Measurements from ENCODE around the gene PRICKLE1. TPM values are rescaled to one million over a fixed set of nuclear protein-coding genes. Genes with fewer than 3 reads are reported as not detected.
A peak's percentile ranks its signal among the peaks of the same experiment; 100 is the strongest.

Gene PRICKLE1
- total RNA-seq, 2 donors from 2014 or later = 9.4 to 15.3 TPM

GRCh38 chr12:42510823-42511222 lies 78.7 kb downstream of the PRICKLE1 start:
- DNase-seq (no peak), ATAC-seq (no peak)
- intact Hi-C loops (cut with DNase I) = no loop called here

- DNase-seq = no peak
- peak in 1 of 2 donors; percentile 27 for ATAC-seq
- intact Hi-C loops (cut with DNase I) = no loop called here
Measured at GRCh38 chr12:42508913-42509460, 80.6 kb downstream of the PRICKLE1 start.

DNA sequence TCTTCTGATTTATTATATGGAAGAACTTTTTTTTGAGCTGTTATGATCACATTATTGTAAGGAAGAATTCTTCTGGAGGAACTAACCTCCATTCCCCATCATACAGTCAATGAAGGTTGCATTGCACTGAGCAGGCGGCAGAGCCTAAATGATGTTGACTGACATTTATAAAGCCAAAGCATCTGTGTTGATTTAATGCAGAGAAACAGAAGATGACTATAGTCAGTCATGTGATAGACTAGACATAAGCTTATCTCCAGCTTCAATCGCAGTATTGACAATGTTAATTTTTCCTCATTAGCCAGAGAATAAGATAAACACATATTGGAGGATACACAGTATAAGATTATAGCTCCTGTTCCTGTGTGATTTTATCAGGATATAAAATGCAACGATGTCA lies 82.0 kb downstream of the PRICKLE1 start:
- no peak for DNase-seq
- ATAC-seq = no peak
- intact Hi-C loops (cut with DNase I) = no loop called here

DNA sequence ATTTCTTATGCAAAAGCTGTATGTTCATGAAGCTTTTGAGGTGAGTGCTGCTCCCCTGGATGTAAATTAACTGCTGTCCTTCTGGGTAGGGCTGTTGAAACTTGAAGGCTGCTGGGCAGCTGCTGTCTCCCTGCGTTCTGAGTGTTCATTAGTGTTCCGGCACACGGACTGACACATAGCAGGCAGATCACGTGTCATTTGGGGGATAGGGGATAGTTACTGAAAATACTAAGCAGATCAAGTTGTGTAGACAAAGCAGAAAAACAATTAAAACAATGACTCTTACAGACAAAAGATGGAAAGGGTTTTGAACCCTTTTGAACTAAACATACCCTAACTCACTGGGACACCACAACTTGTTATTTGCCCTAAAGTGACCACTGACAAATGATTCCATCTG lies 82.5 kb downstream of the PRICKLE1 start:
- ATAC-seq (no peak), DNase-seq (no peak)
- intact Hi-C loops (cut with DNase I) = no loop called here

DNA sequence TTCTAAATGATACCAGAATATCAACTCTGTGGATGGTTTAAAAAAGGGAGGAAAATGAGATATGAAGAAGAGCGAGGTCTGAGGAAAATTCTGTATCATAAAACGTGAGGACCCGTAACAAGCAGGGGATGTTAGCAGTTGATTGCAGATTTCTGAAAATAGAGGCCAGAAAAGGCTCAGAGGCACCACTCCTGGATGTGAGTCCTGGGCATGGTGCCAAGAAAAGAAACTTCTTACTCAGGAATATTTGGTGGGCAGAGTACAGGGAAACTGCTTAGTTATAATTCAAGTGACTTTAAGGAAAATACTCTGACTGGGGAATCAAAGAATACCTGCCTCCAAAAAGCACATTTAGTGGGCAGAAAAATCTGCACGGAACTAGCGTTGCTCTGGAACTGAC lies 85.5 kb downstream of the PRICKLE1 start:
- DNase-seq = no peak
- ATAC-seq = peak; percentile 23 to 58
- intact Hi-C loops (cut with DNase I) = no loop called here

- intact Hi-C loops (cut with DNase I) = no loop called here
- no peak for DNase-seq
- no peak for ATAC-seq
Measured at GRCh38 chr12:42502682-42503081, 86.9 kb downstream of the PRICKLE1 start.

GRCh38 chr12:42498549-42499247 lies 90.8 kb downstream of the PRICKLE1 start:
- intact Hi-C loops (cut with DNase I) = no loop called here
- ATAC-seq (peak in 1 of 2 donors; percentile 37), DNase-seq (no peak)

DNA sequence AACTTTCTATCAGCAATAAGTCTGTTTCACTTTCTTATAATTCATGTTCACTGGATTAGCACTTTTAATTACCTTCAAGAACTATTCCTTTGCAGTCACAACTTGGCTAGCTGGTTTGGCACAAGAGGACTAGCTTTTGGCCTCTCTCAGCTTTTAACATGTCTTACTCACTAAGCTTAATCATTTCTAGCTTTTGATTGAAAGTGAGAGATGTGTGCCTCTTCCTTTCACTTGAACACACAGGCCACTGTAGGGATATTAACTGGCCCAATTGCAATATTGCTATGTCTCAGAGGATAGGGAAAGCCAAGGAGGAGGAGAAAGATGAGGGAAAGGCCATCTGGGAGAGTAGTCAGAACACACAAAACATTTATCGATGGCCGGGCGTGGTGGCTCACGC lies 92.7 kb downstream of the PRICKLE1 start:
- ATAC-seq (no peak), DNase-seq (no peak)
- intact Hi-C loops (cut with DNase I) = no loop called here

DNA sequence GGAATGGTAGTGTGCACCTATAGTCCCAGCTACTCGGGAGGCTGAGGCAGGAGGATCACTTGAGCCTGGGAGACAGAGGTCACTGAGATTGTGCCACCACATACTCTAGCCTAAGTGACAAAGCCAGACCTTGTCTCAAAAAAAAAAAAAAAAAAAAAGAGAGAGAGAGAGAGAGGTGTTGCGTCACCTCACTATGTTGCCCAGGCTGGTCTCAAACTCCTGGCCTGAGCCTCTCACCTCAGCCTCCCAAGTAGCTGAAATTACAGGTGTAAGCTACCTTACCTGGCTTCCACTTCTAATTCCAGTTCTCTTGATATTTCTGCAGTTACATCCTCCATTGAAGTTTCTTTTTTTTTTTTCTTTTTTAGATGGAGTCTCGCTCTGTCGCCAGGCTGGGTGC lies 94.3 kb downstream of the PRICKLE1 start:
- ATAC-seq (no peak), DNase-seq (no peak)
- intact Hi-C loops (cut with DNase I) = no loop called here

GRCh38 chr12:42492267-42492666 lies 97.3 kb downstream of the PRICKLE1 start:
- no peak for DNase-seq
- intact Hi-C loops (cut with DNase I) = no loop called here
- ATAC-seq = no peak

DNA sequence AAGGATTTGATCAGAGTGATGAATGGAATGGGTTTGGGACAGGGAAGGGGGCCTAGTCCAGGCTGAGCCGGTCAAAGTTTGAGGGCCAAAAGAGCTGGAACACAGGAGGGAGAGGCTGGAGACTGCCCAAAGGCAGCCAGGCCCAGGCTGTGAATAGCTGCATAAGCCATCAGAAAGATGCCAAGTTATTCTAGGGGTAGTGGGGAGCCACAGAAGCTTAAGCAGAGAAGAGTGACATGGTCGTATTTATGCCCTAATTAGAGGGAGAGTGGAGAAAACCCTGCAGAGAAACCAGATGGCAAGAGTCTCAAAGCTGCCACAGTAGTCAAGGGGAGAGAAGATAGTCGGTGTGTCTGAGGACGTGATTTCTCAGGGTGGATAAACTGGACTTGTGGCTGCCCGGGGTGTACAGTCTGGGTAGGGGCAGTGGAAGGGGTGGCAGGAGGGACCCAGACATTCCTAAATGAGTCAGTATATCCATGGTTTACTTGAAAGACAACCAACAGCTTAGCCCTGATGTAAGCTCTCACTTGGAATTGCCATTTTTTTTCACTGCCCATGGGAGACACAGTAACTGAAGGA lies 99.2 kb downstream of the PRICKLE1 start:
- DNase-seq (no peak), ATAC-seq (no peak)
- intact Hi-C loops (cut with DNase I) = no loop called here

- no peak for DNase-seq
- ATAC-seq = no peak
- intact Hi-C loops (cut with DNase I) = no loop called here
Measured at GRCh38 chr12:42486407-42486806, 103.1 kb downstream of the PRICKLE1 start.

- DNase-seq = no peak
- ATAC-seq = no peak
- intact Hi-C loops (cut with DNase I) = no loop called here
Measured at GRCh38 chr12:42485823-42486222, 103.7 kb downstream of the PRICKLE1 start.

DNA sequence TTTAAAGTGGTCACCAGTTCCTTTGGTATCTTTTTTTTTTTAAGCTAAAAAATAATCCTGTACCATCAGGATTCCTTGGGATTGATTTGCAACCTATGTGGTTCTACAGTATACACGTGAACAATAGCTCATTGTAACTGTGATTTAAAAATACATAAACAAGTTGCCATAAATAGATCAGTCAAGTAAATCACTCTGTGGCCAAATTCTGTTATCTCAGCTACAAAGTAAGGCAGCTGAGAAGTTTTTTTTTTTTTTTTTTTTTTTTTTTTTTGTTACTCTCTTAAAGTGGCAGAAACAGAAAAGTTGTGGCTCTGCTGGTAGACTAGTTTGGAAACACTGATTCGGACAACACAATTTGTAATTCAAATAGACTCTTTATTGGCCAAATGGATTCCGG lies 104.5 kb downstream of the PRICKLE1 start:
- intact Hi-C loops (cut with DNase I) = loop anchor here (5.0 kb wide), 3 partner anchors 82 to 852 kb away; no protein-coding TSS in a partner anchor
- DNase-seq (no peak), ATAC-seq (no peak)

DNA sequence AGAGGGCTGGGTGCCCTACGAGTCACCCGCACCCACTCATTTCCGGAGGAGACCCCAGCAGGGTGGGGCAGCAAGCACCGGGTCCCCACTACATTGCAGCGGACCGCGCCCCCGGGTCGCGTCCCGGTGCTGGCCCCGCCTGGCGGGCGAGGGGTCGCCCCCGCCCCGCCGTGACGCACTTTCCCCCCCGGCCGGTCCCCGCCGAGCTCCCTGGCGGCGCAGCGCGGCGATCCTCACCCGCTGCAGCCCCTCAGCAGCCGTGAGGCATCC lies 106.1 kb downstream of the PRICKLE1 start:
- ATAC-seq = peak; percentile 53 to 60
- intact Hi-C loops (cut with DNase I) = loop anchor here (5.0 kb wide), 3 partner anchors 84 to 854 kb away; no protein-coding TSS in a partner anchor
- DNase-seq = peak; percentile 53

- ATAC-seq (peak; percentile 92), DNase-seq (peak; percentile 84)
- intact Hi-C loops (cut with DNase I) = loop anchor here (1.0 to 5.0 kb wide), 4 partner anchors 84 to 854 kb away; no protein-coding TSS in a partner anchor
Measured at GRCh38 chr12:42482748-42483520, 106.6 kb downstream of the PRICKLE1 start.

DNA sequence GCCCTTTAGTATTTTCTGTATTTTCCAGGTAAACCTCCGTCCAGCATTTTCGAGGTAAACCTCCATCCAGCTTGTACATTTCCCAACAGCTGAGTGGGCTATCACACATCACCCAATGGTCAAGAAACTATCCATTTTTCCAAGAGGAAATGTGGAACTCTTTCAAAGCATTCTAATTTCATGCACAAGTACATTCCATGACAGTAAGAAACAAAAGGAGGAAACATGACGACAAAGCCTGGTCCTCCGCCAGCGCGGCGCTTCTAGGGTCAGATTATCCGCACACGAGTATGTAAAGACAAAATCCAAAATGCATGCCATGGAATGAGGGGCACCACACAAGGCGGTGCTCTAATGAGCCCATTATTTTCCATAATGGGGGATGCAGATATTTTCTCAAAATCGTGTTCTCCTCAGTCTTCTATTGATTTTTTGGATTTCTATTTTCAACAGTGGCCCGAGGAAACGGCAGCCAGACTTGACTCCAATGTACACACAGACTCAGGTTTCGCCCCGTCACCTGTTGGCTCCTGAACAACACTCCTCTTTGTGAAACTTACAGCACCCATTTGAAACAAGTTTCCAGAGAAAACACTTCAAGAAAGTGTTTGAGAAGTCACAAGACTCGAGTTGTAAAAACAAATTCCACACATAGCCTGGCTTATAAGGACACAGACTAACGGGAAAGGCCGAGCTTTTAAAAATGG lies 107.4 kb downstream of the PRICKLE1 start:
- intact Hi-C loops (cut with DNase I) = loop anchor here (1.0 to 5.0 kb wide), 4 partner anchors 85 to 855 kb away; no protein-coding TSS in a partner anchor
- DNase-seq (peak; percentile 78), ATAC-seq (peak; percentile 3 to 4)

DNA sequence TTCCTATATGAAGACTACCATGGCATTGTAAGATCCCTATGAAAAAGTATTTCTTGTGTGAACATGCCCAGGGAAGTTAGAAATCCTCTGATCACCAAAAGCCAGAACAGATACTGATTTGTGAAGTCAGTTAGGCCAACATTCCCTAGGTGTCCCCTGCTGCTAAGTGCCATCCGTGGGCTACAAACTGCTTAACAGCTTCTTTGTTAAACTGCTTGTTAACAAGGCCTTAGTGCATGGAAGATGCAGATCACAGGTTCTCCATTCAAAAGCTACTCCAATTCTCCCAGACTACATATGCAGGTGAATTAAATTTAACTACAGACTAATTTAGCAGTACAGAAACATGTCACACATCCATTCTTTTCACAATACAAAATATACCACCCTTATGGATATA lies 108.2 kb downstream of the PRICKLE1 start:
- intact Hi-C loops (cut with DNase I) = loop anchor here (2.0 to 5.0 kb wide), 4 partner anchors 86 to 856 kb away; no protein-coding TSS in a partner anchor
- ATAC-seq (no peak), DNase-seq (no peak)

DNA sequence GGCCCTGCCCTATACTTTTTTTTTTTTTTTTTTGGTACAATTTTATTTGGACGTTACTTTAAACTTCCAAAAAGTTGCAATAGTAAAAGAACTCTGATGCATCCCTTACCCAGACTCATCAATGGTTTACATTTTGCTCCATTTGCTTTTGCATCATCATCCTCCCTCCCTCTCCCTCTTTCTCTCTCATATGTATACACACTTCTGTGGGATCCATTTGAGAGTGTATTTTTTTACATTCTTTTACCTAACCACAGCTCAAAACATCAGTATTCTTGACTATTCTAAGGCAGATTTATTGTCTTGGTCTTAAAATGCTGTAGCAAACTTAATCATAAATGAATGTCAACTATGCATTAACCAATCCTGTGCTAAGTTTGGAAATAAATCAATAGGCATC lies 111.6 kb downstream of the PRICKLE1 start:
- DNase-seq (no peak), ATAC-seq (no peak)
- intact Hi-C loops (cut with DNase I) = loop anchor here in 1 of 2 donors (5.0 kb wide), 1 partner anchor 51 kb away; no protein-coding TSS in a partner anchor

Data from left cardiac atrium (tissue), 4 donors.